ENCODE data around the gene TM6SF1.
"Not testable (repeated sequence)": the region's sequence is repeated elsewhere in the genome, so short reads cannot be mapped to it uniquely, and the experiment has no call there.

The TM6SF1 gene

GRCh38 chr15:83118968-83119367 is 11.5 kb downstream of the TM6SF1 start:
- DNase-seq: no peak

DNA sequence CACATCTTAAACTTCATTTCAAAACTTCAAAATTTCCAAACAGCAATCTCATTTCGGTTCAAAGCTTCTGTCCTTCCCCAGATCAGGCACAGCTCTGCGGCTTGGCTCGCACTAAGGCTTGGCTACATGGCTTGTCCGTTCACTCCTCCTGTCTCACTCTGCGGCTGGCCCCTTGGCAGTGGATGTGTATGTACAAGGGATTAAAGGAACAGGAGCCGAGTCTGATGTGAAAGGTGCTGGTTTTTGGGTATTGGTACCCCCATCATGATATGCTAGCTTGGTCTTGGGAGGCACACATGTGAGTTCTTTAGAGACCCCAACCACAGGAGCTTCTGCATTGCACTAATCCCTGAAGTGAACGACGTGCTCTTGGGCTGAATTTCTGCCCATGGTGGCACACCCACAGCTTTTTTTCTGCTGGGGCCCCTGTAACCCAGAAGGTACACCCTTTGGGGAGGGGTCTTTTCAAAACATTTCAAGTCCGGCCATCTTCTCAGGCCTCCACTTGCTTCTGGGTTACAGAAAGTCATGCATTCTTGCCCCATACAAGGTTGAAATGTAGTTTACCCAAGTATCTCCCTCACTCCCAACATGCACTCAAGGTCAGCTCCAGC is 12.6 kb downstream of the TM6SF1 start:
- no peak for DNase-seq

DNA sequence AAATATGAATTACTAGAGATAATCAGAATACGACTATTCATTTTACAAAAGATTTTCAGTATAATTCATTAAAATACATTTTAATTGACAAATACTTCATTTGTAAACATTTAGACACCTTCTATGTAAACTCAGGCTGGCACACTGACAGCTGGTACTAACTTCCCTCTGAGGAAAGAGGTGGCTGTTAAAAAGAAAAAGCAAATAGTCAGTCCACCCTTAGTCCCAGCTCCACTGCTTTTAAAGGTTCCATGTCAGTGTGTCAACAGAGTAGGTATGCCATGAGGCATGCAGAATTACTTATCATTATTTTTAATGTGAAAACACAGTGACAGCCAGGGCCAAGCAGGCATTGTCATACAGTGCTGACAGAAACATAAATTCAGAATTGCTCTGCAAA is 16.1 kb downstream of the TM6SF1 start:
- no peak for DNase-seq

- no peak for DNase-seq
These were observed 20.2 kb downstream of the TM6SF1 start for GRCh38 chr15:83127547-83128150.

GRCh38 chr15:83129791-83130190 is 22.3 kb downstream of the TM6SF1 start:
- no peak for DNase-seq

- DNase-seq: no peak
These were observed 25.5 kb downstream of the TM6SF1 start for GRCh38 chr15:83132861-83133523.

- DNase-seq: not testable (repeated sequence)
These were observed 34.7 kb downstream of the TM6SF1 start for GRCh38 chr15:83142151-83142550.

DNA sequence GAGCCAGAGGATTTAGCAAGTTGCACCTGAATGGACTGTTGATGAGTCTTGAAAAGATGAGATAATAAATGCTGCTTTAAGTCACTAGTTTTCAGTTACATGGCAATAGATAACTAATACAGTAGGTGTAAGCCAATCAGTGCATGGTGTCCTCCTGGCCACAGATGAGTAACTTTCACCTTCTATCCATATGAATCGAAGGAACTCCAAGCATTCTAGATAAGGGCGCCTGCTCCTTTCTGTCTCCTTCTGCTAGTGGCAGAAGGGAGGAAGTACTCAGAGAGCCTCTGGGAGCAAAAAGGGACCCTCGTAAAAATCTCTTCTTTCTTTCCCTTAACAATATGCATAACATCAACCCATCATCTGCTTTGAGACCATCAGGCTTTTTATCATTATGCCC is 37.3 kb downstream of the TM6SF1 start:
- no peak for DNase-seq

DNA sequence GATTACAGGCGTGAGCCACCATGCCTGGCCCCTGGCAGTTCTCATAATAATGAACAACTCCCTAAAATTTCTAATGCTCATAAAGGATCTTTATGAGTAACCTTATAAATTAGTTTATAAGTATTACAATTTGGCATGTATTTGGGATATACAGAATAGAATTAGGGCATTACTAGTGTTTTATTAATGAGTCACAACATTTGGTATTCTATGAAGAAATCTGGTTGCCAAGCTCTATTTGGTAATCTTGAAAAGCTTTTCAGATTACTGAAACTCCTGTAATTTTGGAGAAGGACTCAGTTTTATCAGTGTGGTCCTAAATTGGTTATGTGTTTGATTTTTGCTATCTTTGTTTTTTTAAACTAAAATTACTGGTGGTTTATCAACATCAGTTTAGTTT is 45.8 kb downstream of the TM6SF1 start:
- DNase-seq: no peak

DNA sequence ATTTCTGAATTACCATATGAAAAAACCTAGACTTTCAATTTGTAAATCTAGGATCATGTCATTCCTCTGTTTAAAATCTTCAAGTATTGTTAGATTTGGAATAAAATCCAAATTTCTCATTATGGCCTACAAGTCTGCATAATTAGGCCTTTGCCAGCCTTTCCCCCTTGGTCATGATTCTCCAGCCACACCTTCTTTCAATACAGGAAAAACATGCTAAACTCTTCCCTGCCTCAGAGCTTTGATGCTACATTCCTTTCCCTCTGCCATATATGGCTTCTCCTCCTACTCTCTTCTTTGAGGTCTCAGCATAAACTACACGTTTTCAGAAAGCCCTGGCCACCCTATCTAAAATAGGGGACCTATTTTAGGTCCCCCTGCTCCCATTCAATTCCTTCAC is 48.5 kb downstream of the TM6SF1 start:
- no peak for DNase-seq

DNA sequence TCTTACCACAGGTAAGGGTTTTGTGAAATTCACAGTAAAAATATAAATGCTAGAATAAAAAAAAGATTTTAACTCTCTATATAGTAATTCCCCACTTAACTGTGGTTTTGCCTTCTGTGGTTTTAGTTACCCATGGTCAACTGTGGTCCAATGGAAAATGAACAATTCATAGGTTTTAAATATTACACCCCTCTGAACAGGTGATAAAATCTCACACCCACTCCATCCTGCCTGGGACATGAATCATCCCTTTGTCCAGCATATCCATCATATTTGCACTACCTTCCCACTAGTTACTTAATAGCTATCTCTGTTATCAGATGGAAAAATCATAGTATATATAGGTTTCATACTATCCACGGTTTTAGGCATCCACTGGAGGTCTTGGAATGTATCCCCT is 50.9 kb downstream of the TM6SF1 start:
- no peak for DNase-seq

GRCh38 chr15:83160741-83161140 is 53.3 kb downstream of the TM6SF1 start:
- no peak for DNase-seq

GRCh38 chr15:83163032-83163431 is 55.6 kb downstream of the TM6SF1 start:
- no peak for DNase-seq

- no peak for DNase-seq
These were observed 56.8 kb downstream of the TM6SF1 start for GRCh38 chr15:83164111-83164770.

DNA sequence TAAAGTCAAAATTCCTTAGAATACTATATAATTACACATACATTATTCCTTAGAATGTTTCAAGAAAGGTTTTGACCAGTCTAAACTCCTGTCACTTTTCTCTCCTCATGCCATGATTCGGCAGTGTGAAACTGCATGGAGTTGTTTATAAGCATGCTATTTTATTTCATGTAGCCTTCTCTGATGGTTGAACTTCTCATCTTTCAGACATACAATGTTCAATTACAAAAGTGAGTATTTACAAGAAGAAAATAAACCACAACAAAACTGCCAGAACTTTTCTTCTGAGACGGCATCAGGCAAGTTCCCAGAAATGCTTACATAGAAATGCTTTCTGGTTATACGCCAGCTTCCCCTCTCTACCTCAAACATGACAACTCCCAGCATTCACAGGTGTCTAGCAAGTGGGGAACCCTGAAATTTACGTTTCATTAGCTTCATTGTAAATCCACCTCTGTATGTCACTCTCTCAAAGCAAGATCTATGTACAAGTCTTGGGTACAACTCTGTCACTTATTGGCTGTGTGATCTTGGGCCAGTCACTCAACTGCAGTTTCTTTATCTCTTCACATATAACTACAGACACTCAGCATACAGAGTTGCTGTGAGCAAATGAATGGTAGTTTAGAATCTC is 57.4 kb downstream of the TM6SF1 start:
- DNase-seq: no peak

DNA sequence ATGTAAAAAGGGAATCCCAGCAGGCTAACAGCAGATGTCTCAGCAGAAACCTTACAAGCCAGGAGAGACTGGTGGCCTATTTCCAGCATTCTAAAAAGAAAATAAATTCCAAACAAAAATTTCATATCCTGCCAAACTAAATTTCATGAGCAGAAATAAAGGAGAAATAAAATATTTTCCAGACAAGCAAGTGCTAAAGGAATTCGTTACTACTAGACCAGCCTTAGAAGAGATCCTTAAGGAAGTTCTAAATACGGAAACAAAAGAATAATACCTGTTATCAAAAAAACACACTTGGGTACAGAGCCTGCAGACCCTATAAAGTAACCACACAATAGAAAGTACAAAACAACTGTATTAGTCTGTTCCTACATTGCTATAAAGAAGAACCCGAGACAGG is 58.8 kb downstream of the TM6SF1 start:
- no peak for DNase-seq

- DNase-seq: no peak
These were observed 59.4 kb downstream of the TM6SF1 start for GRCh38 chr15:83166830-83167229.

GRCh38 chr15:83169576-83169975 is 62.1 kb downstream of the TM6SF1 start:
- DNase-seq: not testable (repeated sequence)

DNA sequence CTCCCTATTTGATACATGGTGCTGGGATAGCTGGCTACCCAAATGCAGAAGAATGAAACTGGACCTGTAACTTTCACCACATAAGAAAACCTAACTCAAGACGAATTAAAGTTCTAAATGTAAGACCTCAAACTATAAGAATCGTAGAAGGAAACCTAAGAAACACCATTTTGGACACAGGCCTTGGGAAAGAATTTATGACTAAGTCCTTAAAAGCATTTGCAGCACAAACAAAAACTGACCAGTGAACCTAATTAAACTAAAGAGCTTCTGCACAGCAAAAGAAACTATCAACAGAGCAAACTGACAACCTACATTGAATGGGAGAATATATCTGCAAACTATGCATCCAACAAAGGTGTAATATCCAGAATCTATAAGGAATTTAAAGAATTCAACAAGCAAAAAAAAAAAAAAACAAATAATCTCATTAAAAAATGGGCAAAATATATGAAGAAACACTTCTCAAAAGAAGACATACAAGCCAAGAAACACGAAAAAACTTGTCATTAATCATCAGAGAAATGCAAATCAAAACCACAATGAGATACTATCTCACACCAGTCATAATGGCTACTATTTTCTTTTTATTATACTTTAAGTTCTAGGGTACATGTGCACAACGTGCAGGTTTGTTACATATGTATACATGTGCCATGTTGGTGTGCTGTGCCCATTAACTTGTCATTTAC is 63.2 kb downstream of the TM6SF1 start:
- no peak for DNase-seq

DNA sequence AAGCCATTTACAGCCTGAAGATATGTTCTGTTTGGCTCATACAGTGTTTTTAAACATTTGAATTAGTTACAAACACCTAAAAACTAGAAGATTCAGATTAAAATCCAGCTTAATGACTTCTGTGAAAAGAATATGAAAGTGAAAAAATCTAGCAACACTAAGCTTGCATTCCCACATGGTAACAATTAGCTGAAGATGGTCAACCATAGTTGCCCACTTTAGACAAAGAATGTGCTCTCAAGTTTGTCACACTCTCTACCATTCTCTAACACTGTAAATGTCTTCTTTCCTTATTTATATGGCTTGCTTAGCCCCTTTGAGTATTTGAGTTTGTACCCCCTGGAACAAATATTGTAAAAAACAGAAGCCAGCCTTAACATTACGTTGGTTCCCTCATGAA is 67.4 kb downstream of the TM6SF1 start:
- no peak for DNase-seq

DNA sequence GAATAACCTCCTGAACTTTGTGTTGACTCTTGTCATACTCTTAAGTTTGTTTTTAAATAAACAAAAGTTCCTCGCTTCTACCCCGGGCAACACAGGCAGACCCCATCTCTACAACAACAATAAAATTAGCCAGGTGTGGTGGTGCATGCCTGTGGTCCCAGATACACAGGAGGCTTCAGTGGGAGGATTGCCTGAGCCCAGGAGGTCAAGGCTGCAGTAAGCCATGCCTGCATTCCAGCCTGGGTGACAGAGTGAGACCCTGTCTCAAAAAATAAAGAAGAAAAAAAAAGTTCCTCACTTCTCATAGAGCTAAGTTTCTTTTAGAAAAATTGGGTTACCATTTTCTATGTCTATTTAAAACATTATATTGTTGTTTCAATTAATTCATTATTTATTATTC is 70.9 kb downstream of the TM6SF1 start:
- no peak for DNase-seq

- DNase-seq: no peak
These were observed 71.5 kb downstream of the TM6SF1 start for GRCh38 chr15:83178869-83179325.

GRCh38 chr15:83185561-83185960 is 78.1 kb downstream of the TM6SF1 start:
- DNase-seq: no peak

All from NCI-H1092 treated with DMSO at 0.1 percent for 48 hours (cell line).